Kidney epithelial cell (primary cell): ENCODE data around the gene IMP4. TPM values are rescaled to one million over a fixed set of nuclear protein-coding genes. Genes with fewer than 3 reads are reported as not detected.

ENCODE experiments used
- DNase-seq: peaks from one replicate; pipeline ENCODE4 v3.0.0-alpha.2; 2010; ENCODE audit warnings: low read depth
- H3K27me3 ChIP-seq: 2 replicates; pipeline ENCODE4 v1.6.0; 2011; ENCODE audit warnings: low read length; ENCODE audit not compliant: control insufficient read depth, insufficient read depth
- H3K36me3 ChIP-seq: 2 replicates; pipeline ENCODE4 v1.5.1; 2011; ENCODE audit warnings: low read length; ENCODE audit not compliant: control insufficient read depth, insufficient read depth
- H3K4me3 ChIP-seq: 2 replicates; pipeline ENCODE4 v1.5.1; 2011; ENCODE audit warnings: low read depth, mild to moderate bottlenecking, control low read depth, low read length
- total RNA-seq: library from RNA; depleted of rRNA; stranded (reverse); fragments of >200 nt; gene quantifications from 2 replicates; pipeline ENCODE4 v1.2.3, GENCODE V29; 2015
- TF ChIP-seq, protein P1 (sequence below): IDR thresholded peaks from 2 replicates; pipeline ENCODE4 v1.5.1; 2011; ENCODE audit warnings: mild to moderate bottlenecking, moderate library complexity, low read length, control low read depth, inconsistent platforms; ENCODE audit not compliant: insufficient read depth, poor library complexity, severe bottlenecking

The IMP4 gene
- total RNA-seq, 1 donor from 2014 or later = 121 TPM

- peak within 1 kb of the TSS; percentile 70 for H3K4me3 ChIP-seq
- no peaks in the 10 kb centered on the region for H3K27me3 ChIP-seq
- H3K36me3 ChIP-seq = no peaks in the 10 kb centered on the region
- DNase-seq = no peak
- TF ChIP-seq, protein P1, sequence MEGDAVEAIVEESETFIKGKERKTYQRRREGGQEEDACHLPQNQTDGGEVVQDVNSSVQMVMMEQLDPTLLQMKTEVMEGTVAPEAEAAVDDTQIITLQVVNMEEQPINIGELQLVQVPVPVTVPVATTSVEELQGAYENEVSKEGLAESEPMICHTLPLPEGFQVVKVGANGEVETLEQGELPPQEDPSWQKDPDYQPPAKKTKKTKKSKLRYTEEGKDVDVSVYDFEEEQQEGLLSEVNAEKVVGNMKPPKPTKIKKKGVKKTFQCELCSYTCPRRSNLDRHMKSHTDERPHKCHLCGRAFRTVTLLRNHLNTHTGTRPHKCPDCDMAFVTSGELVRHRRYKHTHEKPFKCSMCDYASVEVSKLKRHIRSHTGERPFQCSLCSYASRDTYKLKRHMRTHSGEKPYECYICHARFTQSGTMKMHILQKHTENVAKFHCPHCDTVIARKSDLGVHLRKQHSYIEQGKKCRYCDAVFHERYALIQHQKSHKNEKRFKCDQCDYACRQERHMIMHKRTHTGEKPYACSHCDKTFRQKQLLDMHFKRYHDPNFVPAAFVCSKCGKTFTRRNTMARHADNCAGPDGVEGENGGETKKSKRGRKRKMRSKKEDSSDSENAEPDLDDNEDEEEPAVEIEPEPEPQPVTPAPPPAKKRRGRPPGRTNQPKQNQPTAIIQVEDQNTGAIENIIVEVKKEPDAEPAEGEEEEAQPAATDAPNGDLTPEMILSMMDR = peak; percentile 17
These were observed 13.1 kb downstream of the IMP4 start, which contains the start of gene PTPN18 for GRCh38 chr2:130355578-130356431. TSS of gene PTPN18 (plus strand) at chr2:130356056. CDS start at chr2:130356108, 52 bp downstream.

GRCh38 chr2:130357864-130358263 lies 15.2 kb downstream of the IMP4 start:
- Histone ChIP-seq H3K36me3 (no peaks in the 10 kb centered on the region), H3K27me3 (no peaks in the 10 kb centered on the region), H3K4me3 (no peak overlapping the region)
- TF ChIP-seq, protein P1 = no peak
- no peak for DNase-seq

- TF ChIP-seq, protein P1 = no peak
- DNase-seq = no peak
- H3K4me3 ChIP-seq = no peak overlapping the region
These were observed 16.0 kb downstream of the IMP4 start for GRCh38 chr2:130358420-130359350.

GRCh38 chr2:130359466-130359865 lies 16.8 kb downstream of the IMP4 start:
- Histone ChIP-seq H3K36me3 (no peaks in the 10 kb centered on the region), H3K27me3 (no peaks in the 10 kb centered on the region), H3K4me3 (no peak overlapping the region)
- DNase-seq = no peak
- TF ChIP-seq, protein P1 = no peak

More at GRCh38 chr2:130358420-130359350, 16.0 kb downstream of the IMP4 start:
- no peaks in the 10 kb centered on the region for H3K27me3 ChIP-seq
- no peaks in the 10 kb centered on the region for H3K36me3 ChIP-seq

DNA sequence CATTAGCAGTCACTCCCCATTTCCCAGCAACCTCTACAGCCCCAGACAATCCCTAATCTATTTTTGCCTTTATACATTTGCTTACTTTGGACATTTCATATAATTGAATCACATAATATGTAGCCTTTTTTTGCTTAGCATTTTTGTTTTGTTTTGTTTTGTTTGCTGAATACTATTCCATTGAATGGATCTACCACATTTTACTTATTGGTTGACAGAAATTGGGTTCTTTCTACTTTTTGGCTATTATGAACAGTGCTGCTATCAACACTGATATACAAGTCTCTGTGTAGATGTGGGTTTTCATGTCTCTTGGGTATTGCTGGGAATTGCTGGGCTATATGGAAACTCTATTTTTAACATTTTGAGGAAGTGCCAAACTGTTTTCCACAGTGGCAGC lies 20.8 kb downstream of the IMP4 start:
- TF ChIP-seq, protein P1 = no peak
- DNase-seq = no peak
- no peaks in the 10 kb centered on the region for H3K36me3 ChIP-seq
- no peak overlapping the region for H3K4me3 ChIP-seq
- H3K27me3 ChIP-seq = no peaks in the 10 kb centered on the region
